NB4 (cell line): ENCODE measurements around the gene PABPC3.

Source experiments
- DNase-seq: peaks from one replicate; pipeline ENCODE4 v3.0.0; 2010; ENCODE audit warnings: low read depth
- H3K4me3 ChIP-seq: one replicate; pipeline ENCODE4 v1.5.1; 2011; ENCODE audit warnings: mild to moderate bottlenecking, low read depth, low read length, moderate library complexity
- CTCF ChIP-seq: IDR thresholded peaks from one replicate; pipeline ENCODE4 v1.5.1; 2012; ENCODE audit warnings: low read depth, low read length
- MYC ChIP-seq: IDR thresholded peaks from 2 replicates; pipeline ENCODE4 v1.6.1; 2011; ENCODE audit warnings: low read depth, low read length
- POLR2A ChIP-seq: IDR thresholded peaks from 2 replicates; pipeline ENCODE4 v1.6.1; 2011; ENCODE audit warnings: mild to moderate bottlenecking; ENCODE audit not compliant: insufficient read length; ENCODE audit errors: extremely low read depth
- TF ChIP-seq, protein P1 (sequence below): IDR thresholded peaks from 2 replicates; pipeline ENCODE4 v1.6.1; 2011; ENCODE audit warnings: low read depth, low read length

Gene PABPC3

GRCh38 chr13:25114220-25114619 lies 18.3 kb downstream of the PABPC3 start:
- no peak overlapping the region for H3K4me3 ChIP-seq
- TF ChIP-seq, protein P1, sequence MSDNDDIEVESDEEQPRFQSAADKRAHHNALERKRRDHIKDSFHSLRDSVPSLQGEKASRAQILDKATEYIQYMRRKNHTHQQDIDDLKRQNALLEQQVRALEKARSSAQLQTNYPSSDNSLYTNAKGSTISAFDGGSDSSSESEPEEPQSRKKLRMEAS: no peak
- TF ChIP-seq CTCF: peak; percentile 97
- DNase-seq: peak; percentile 79

DNA sequence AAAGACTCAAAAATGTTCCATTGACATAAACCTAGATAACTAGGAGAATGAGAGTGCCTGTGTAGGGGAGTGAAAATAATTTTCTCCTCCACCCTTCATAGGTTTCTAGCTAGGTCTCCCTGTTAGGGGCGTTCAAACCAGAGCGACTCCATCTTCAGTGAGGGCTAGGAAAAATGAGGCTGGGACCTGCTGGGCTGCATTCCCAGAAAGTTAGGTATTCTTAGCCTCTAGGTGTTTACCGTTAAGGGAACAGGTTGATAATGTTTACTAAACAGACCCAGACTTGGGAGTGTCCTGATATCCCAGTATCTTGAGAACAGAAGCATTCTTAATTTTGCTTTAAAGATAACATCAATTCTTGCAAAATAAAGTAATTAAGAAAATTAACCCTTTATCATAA lies 20.1 kb downstream of the PABPC3 start:
- DNase-seq: no peak
- H3K4me3 ChIP-seq: no peak overlapping the region
- TF ChIP-seq CTCF: no peak
- no peak for TF ChIP-seq MYC
- TF ChIP-seq, protein P1: no peak
- TF ChIP-seq POLR2A: no peak

DNA sequence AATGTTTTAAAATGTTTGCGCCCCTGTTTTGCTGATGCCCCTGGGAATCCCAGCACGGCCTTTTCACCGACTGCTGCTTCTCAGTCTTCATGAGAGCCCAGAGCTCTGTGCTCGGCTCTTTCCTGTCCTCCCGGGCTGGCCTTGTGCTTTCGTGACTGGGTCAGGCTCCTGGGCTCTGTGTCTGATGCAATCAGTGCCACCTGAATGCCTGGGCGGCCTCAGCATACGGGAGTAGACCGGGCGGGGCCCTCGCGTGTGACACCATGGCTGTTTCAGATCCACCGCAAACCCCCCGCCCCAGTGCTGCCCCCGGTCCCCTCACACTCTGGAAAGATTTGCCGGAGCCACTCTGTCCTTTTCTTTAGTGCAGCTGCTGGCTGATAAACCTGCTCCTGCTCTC lies 21.4 kb downstream of the PABPC3 start:
- TF ChIP-seq POLR2A (no peak), CTCF (no peak), MYC (no peak)
- DNase-seq: no peak

DNA sequence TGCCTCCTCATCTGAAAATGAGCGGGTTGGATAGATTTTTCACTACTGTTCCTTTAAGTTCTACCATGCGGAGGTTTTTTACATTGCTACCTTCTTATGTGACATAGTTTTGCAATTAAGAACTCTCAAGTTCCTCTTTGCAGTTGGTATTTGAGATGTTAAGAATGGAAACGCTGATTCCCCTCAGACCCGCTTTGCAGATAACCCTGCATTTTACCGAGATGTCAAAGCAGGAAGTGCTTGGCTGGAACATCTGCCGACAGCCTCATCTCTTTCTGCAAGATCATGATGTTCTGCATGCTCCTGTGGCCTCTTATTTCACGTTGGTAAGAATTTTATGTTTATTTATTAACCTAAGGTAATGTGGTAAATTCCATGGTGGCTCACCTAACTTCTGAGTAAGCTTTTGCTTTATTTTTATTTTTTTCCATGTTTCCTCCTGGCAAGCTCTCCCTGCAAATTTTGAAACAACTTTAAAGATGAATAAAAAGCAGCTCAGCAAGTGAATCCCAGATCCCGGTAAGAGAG lies 22.5 kb downstream of the PABPC3 start:
- peak; percentile 72 for DNase-seq
- TF ChIP-seq, protein P1: no peak; the same call in 1 of the 2 replicates
- TF ChIP-seq MYC (peak; percentile 58; the same call in 1 of the 2 replicates), POLR2A (no peak)
- H3K4me3 ChIP-seq: no peak overlapping the region

More for the DNA sequence above, 21.4 kb downstream of the PABPC3 start:
- H3K4me3 ChIP-seq: no peak overlapping the region

DNA sequence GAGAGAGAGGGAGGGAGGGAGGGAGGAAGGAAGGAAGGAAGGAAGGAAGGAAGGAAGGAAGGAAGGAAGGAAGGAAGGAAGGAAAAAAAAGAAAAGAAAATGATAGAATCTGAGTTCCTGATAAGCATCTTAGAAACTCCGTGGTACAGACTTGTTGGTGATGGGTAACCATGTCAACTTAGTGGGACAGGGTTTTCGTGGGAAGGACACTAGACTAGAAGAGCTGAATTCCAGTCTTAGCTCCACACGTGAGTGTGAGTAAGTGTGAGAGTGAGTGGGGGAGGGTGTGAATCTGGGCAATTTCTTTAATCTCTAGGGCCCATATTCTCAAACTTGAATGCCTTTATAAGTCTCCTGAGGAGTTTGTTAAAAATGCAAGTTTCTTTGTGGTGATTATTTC lies 35.0 kb downstream of the PABPC3 start:
- DNase-seq: no peak
- no peak overlapping the region for H3K4me3 ChIP-seq
- TF ChIP-seq POLR2A: no peak
- TF ChIP-seq MYC: no peak
- TF ChIP-seq, protein P1: no peak
- no peak for TF ChIP-seq CTCF

GRCh38 chr13:25131881-25132420 lies 36.0 kb downstream of the PABPC3 start:
- TF ChIP-seq, protein P1: no peak
- TF ChIP-seq POLR2A: no peak
- no peak for TF ChIP-seq CTCF
- TF ChIP-seq MYC: no peak
- H3K4me3 ChIP-seq: no peak overlapping the region
- no peak for DNase-seq
